Measurements from ENCODE around the gene EGLN1. TPM values are rescaled to one million over a fixed set of nuclear protein-coding genes. Genes with fewer than 3 reads are reported as not detected.

The EGLN1 gene
- total and polyA plus RNA-seq, 10 of the 15 experiments (the other 5 are each of a cell fraction or from before 2014, with no cell fraction given): 2.4 to 46.6 (median 8.7) TPM

DNA sequence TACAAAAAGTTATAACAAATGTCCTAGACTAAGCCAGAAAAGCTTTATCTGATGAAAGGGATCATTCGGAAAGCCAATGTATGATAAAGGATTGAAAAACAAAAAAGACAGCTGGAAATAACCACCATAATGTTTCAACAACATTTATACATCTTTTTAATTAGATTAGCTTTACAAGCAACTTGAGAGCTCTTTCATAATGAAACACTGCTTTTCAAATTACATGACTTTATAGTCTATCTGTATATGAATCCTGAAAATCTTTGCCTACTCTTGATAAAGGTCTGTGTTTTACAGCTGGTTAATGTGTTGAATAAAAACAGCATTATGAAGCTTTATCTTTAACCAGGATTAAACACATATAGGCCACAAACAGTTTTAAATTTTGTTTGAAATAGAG is 58.5 kb downstream of the EGLN1 start:
- ChIA-PET POLR2A (interaction anchor here (0.6 kb wide), 1 partner anchor 209 kb away, joined by 3 read pairs; no protein-coding TSS in a partner anchor), SMC1A (ENCODE audit: uncharacterized antibody, unreplicated experiment) (interaction anchor here (0.6 to 1.9 kb wide), 12 partner anchors 15 to 1375 kb away, joined by 3 to 5 read pairs (median 4); no protein-coding TSS in a partner anchor), CTCF (interaction anchor here (0.6 to 2.2 kb wide), 9 partner anchors 12 to 242 kb away, joined by 3 to 8 read pairs (median 4); no protein-coding TSS in a partner anchor), RAD21 (ENCODE audit: unreplicated experiment) (interaction anchor here (1.3 to 1.8 kb wide), 2 partner anchors 220 to 240 kb away, joined by 4 to 6 read pairs; no protein-coding TSS in a partner anchor)
- 90% methylated on average over 1 of the region's 1 CpG for WGBS (ENCODE audit: insufficient coverage, insufficient replicate concordance, low lambda C conversion rate, missing lambda C conversion rate)
- no peaks in the 10 kb centered on the region for H3K4me1 ChIP-seq (ENCODE audit: control insufficient read depth, insufficient read depth, low read length)
- no peak for FAIRE-seq
- H3K79me2 ChIP-seq (ENCODE audit: control insufficient read depth, insufficient read depth, low read length): no peaks in the 10 kb centered on the region
- H3K4me3 ChIP-seq: no peak overlapping the region
- no peak for ATAC-seq
- intact Hi-C loops (cut with micrococcal nuclease; ENCODE audit: unreplicated experiment) (no loop called here), in situ Hi-C loops (cut with MboI) (loop anchor here (5.0 kb wide), 1 partner anchor 224 kb away; no protein-coding TSS in a partner anchor)
- BruUV-seq (replicated peaks): no TSS peak
- no peak for TF ChIP-seq ZNF217 (IDR thresholded peaks at IDR 0.05)
- no peak for TF ChIP-seq NFYB (IDR thresholded peaks at IDR 0.05; ENCODE audit: insufficient read depth, low read depth, low read length)
- no peak for TF ChIP-seq FOS (IDR thresholded peaks at IDR 0.05; ENCODE audit: borderline replicate concordance, extremely low read depth, insufficient read length)
- TF ChIP-seq ZZZ3 (IDR thresholded peaks at IDR 0.05; ENCODE audit: control insufficient read depth, insufficient read length, low read depth): no peak
- no peak for TF ChIP-seq CEBPZ (IDR thresholded peaks at IDR 0.05; ENCODE audit: low read depth, low read length)
- no peak for TF ChIP-seq CHD4 (IDR thresholded peaks at IDR 0.05)
- no peak for TF ChIP-seq POLR2A (IDR thresholded peaks at IDR 0.05; ENCODE audit: low read depth, low read length)
- TF ChIP-seq ZNF274 (IDR thresholded peaks at IDR 0.05; ENCODE audit: insufficient read depth, insufficient read length): no peak
- TF ChIP-seq, protein P1, sequence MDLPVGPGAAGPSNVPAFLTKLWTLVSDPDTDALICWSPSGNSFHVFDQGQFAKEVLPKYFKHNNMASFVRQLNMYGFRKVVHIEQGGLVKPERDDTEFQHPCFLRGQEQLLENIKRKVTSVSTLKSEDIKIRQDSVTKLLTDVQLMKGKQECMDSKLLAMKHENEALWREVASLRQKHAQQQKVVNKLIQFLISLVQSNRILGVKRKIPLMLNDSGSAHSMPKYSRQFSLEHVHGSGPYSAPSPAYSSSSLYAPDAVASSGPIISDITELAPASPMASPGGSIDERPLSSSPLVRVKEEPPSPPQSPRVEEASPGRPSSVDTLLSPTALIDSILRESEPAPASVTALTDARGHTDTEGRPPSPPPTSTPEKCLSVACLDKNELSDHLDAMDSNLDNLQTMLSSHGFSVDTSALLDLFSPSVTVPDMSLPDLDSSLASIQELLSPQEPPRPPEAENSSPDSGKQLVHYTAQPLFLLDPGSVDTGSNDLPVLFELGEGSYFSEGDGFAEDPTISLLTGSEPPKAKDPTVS (IDR thresholded peaks at IDR 0.05; ENCODE audit: low read depth, low read length): no peak
- TF ChIP-seq MYC (IDR thresholded peaks at IDR 0.05; ENCODE audit: insufficient read depth, insufficient read length, insufficient replicate concordance, low read length, severe bottlenecking): no peak
- no peak for TF ChIP-seq ESRRA (IDR thresholded peaks at IDR 0.05; ENCODE audit: low read length)
- TF ChIP-seq, protein P2, sequence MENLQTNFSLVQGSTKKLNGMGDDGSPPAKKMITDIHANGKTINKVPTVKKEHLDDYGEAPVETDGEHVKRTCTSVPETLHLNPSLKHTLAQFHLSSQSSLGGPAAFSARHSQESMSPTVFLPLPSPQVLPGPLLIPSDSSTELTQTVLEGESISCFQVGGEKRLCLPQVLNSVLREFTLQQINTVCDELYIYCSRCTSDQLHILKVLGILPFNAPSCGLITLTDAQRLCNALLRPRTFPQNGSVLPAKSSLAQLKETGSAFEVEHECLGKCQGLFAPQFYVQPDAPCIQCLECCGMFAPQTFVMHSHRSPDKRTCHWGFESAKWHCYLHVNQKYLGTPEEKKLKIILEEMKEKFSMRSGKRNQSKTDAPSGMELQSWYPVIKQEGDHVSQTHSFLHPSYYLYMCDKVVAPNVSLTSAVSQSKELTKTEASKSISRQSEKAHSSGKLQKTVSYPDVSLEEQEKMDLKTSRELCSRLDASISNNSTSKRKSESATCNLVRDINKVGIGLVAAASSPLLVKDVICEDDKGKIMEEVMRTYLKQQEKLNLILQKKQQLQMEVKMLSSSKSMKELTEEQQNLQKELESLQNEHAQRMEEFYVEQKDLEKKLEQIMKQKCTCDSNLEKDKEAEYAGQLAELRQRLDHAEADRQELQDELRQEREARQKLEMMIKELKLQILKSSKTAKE (IDR thresholded peaks at IDR 0.05; ENCODE audit: low read depth, poor library complexity, severe bottlenecking): no peak
- TF ChIP-seq CBX3 (IDR thresholded peaks at IDR 0.05; ENCODE audit: borderline replicate concordance, low read depth): no peak
- H4K20me1 ChIP-seq (ENCODE audit: control insufficient read depth, insufficient read depth): no peaks in the 10 kb centered on the region
- no peak overlapping the region for H3K27ac ChIP-seq (ENCODE audit: control insufficient read depth, insufficient read depth)
- H3K9ac ChIP-seq (ENCODE audit: control insufficient read depth, insufficient read depth, low read length): no peak overlapping the region
- H3K27me3 ChIP-seq (replicated peaks in 1 of 2; ENCODE audit: control insufficient read depth in 2 of 2, insufficient read depth in 2 of 2, low read length in 1 of 2): no peaks in the 10 kb centered on the region
- peaks cover 0 to 4% of the 10 kb centered on the region in 2 experiments; a peak in 1 of 4 replicates for H3K36me3 ChIP-seq (ENCODE audit: control insufficient read depth in 2 of 2, insufficient read depth in 2 of 2, low read length in 1 of 2)
- no peaks in the 10 kb centered on the region for H3K9me3 ChIP-seq (replicated peaks; ENCODE audit: control insufficient read depth, insufficient read depth, low read length)
- no peak overlapping the region for H3K4me2 ChIP-seq (ENCODE audit: control insufficient read depth, insufficient read depth)
- no peak for DNase-seq (ENCODE audit: low read depth, low spot score)
- no peak overlapping the region for H2AFZ ChIP-seq (ENCODE audit: control insufficient read depth, low read depth, low read length)

All from GM12878 (cell line).